ENCODE data around the gene CASP1. TPM values are rescaled to one million over a fixed set of nuclear protein-coding genes. Genes with fewer than 3 reads are reported as not detected.

CASP1 gene
- total RNA-seq, 1 experiment from 2014 or later, result not detected

DNA sequence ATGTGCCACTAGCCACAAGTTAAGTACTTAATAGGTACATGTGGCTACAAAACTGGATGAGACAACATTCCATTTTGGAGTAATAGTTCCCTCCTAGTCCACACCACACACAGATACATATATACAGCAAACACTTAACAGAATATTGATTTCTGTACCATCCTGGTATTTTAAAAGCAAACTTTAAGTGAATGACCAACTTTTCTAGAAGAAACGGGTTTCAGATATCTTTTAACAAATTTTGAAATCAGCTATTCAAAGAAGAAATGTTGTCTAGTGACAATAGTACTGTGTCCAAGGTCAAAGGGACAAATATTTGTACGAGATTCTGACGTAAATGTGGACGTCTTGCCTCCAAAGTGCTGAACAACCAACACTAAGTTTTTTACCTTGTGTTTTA, 22.5 kb upstream of the CASP1 start:
- Histone ChIP-seq H2AK5ac (ENCODE audit: insufficient read length, low read length) (no peak overlapping the region), H3K56ac (ENCODE audit: insufficient read length, low read depth, low read length) (no peak overlapping the region), H3K18ac (ENCODE audit: insufficient read length, low read depth, low read length) (no peak overlapping the region), H3K27ac (ENCODE audit: insufficient read length, low read depth, low read length) (no peak overlapping the region), H3K79me2 (ENCODE audit: insufficient read depth, low read length) (no peaks in the 10 kb centered on the region), H3K4ac (ENCODE audit: low read depth, low read length) (no peak overlapping the region), H3K4me1 (ENCODE audit: insufficient read depth, low read length) (no peaks in the 10 kb centered on the region), H2BK5ac (ENCODE audit: insufficient read length, low read length) (no peak overlapping the region), H4K91ac (ENCODE audit: insufficient read length, low read depth, low read length) (no peak overlapping the region), H3K4me2 (ENCODE audit: insufficient read depth, insufficient read length, low read length) (no peak overlapping the region), H3K79me1 (ENCODE audit: insufficient read depth, low read depth, low read length, poor library complexity, severe bottlenecking) (no peaks in the 10 kb centered on the region), H4K5ac (ENCODE audit: insufficient read length, low read depth, low read length) (no peak overlapping the region), H2BK12ac (ENCODE audit: insufficient read length, low read depth, low read length) (no peak overlapping the region), H3K14ac (ENCODE audit: insufficient read depth, low read length) (no peak overlapping the region), H3K23me2 (ENCODE audit: insufficient read length, low read depth, low read length, poor library complexity, severe bottlenecking) (no peaks in the 10 kb centered on the region), H2BK20ac (ENCODE audit: low read depth, low read length, poor library complexity, severe bottlenecking) (no peak overlapping the region), H4K8ac (replicated peaks; ENCODE audit: insufficient read length, low read depth, low read length) (no peak overlapping the region), H4K20me1 (ENCODE audit: control insufficient read depth, insufficient read depth, insufficient read length) (no peaks in the 10 kb centered on the region), H2BK15ac (ENCODE audit: low read depth, low read length) (no peak overlapping the region), H2BK120ac (ENCODE audit: low read depth, low read length, poor library complexity, severe bottlenecking) (no peak overlapping the region), H3T11ph (ENCODE audit: low read length) (no peak overlapping the region), H3K9me3 (ENCODE audit: control insufficient read depth, low read depth, low read length) (no peaks in the 10 kb centered on the region), H3K27me3 (ENCODE audit: insufficient read depth, low read length) (no peaks in the 10 kb centered on the region), H3K9ac (ENCODE audit: extremely low read depth, insufficient read length, low read length) (no peak overlapping the region), H2AFZ (ENCODE audit: low read length) (no peak overlapping the region), H3K23ac (ENCODE audit: insufficient read length, low read depth, low read length) (no peak overlapping the region)
- no peak overlapping the region for H3K4me3 Mint-ChIP-seq
- no CpG with 5 or more reads among the region's 4 CpGs for WGBS (ENCODE audit: extremely low coverage, insufficient read length, low lambda C conversion rate)
- H3K36me3 Mint-ChIP-seq (ENCODE audit: insufficient read depth in 1 of 3, low read depth in 3 of 3), result no peaks in the 10 kb centered on the region
- no peak for DNase-seq
- H3K4me1 Mint-ChIP-seq, result no peaks in the 10 kb centered on the region
- TF ChIP-seq, protein P1, sequence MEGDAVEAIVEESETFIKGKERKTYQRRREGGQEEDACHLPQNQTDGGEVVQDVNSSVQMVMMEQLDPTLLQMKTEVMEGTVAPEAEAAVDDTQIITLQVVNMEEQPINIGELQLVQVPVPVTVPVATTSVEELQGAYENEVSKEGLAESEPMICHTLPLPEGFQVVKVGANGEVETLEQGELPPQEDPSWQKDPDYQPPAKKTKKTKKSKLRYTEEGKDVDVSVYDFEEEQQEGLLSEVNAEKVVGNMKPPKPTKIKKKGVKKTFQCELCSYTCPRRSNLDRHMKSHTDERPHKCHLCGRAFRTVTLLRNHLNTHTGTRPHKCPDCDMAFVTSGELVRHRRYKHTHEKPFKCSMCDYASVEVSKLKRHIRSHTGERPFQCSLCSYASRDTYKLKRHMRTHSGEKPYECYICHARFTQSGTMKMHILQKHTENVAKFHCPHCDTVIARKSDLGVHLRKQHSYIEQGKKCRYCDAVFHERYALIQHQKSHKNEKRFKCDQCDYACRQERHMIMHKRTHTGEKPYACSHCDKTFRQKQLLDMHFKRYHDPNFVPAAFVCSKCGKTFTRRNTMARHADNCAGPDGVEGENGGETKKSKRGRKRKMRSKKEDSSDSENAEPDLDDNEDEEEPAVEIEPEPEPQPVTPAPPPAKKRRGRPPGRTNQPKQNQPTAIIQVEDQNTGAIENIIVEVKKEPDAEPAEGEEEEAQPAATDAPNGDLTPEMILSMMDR (conservative IDR thresholded peaks at IDR 0.05), result no peak
- no peak overlapping the region for H3K27ac Mint-ChIP-seq
- no peaks in the 10 kb centered on the region for H3K27me3 Mint-ChIP-seq (ENCODE audit: low read depth)
- H3K9me3 Mint-ChIP-seq, result no peaks in the 10 kb centered on the region

Data from H9 (cell line).